Measurements from ENCODE around the gene SOX9.

SOX9 gene

GRCh38 chr17:72118335-72119076 is 2.3 kb upstream of the SOX9 start:
- Mint-ChIP-seq H3K4me3 (no peak overlapping the region), H3K27me3 (peaks cover 72% of the 10 kb centered on the region), H3K9me3 (no peaks in the 10 kb centered on the region), H3K36me3 (ENCODE audit: low read depth) (peaks cover 5% of the 10 kb centered on the region), H3K4me1 (peaks cover 13% of the 10 kb centered on the region), H3K27ac (no peak overlapping the region)
- ATAC-seq (no peak), DNase-seq (peak; percentile 34)

DNA sequence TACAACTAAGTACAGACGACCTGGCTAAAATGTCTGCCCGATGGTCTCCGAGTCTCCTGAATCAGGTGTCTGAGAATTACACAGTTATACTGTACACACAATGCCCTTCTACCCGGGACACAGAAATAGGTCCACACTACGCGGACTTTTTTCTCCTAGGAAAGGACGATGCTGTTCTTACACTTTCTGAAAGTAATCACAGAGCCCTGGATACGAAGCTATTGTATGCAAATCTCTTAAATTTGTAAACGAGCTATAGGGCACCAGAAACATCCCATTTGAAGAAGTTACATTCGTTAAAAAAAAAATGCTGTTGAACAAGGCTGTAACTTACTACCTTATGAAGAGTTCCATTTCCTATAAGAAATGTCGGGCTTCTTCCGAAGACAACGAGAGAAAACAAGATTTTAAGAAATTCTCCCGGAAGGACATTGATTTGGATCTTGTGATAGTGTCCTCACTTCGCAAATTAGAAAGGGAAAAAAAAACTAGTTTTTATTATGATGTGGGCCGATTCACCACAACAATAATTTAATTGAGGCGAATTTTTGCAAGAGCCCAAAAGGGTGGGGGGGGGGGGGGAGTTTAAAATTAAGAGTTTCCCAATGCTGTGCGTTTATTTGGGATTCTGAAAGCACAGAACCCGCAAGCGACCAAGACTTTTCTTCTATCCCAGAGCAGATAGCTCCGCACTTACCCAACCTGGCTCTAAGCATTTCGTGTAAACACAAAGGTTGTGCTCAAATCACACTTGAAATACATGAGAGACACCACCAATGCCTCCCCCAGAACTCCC is 1.5 kb upstream of the SOX9 start:
- peaks cover 15% of the 10 kb centered on the region for H3K4me1 Mint-ChIP-seq
- H3K27me3 Mint-ChIP-seq = peaks cover 73% of the 10 kb centered on the region
- peaks cover 7% of the 10 kb centered on the region for H3K36me3 Mint-ChIP-seq (ENCODE audit: low read depth)
- no peak for DNase-seq
- no peak overlapping the region for H3K27ac Mint-ChIP-seq
- peaks cover 4% of the 10 kb centered on the region for H3K9me3 Mint-ChIP-seq
- no peak overlapping the region for H3K4me3 Mint-ChIP-seq
- no peak for ATAC-seq

DNA sequence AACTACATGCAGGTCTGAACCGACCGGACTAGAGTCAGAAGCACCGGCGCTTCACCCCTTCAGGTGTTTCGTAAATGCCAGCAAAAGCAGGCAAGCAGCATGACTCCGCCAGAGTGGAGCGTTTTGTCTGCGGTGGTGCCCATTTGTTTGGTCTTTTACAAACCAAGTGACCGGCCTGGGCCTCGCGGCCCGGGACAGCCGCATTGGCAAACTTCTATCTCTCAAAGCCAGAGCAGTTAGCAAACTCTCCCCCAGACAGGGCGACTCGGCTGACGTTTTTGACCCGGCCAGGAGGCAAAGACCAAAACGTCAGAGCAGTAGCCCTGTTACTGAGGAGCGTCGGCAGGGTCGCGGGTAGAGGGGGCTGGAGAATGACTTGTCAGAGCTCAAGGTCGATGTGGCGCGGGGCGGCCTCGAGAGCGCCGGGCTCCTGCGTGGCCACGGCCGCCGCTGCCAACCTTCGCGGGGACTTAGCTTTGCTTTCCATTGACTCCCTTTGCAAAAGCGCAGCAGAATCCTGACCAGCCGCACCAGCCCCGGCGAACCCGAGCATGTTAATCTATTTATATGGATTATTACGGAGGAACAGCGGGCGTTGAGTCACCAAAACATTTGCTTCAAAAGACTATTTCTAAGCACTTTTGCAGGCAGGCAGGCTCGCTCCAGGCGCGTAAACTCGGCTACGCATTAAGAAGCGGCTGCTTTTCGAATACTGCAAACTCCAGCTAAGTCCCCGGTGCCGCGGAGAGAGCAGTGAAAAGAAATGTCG is 763 bp upstream of the SOX9 start:
- H3K4me3 Mint-ChIP-seq = no peak overlapping the region
- ATAC-seq (no peak), DNase-seq (no peak)
- peaks cover 78% of the 10 kb centered on the region for H3K27me3 Mint-ChIP-seq
- H3K4me1 Mint-ChIP-seq = peaks cover 15% of the 10 kb centered on the region
- peaks cover 8% of the 10 kb centered on the region for H3K36me3 Mint-ChIP-seq (ENCODE audit: low read depth)
- H3K27ac Mint-ChIP-seq = no peak overlapping the region
- peaks cover 6% of the 10 kb centered on the region for H3K9me3 Mint-ChIP-seq

DNA sequence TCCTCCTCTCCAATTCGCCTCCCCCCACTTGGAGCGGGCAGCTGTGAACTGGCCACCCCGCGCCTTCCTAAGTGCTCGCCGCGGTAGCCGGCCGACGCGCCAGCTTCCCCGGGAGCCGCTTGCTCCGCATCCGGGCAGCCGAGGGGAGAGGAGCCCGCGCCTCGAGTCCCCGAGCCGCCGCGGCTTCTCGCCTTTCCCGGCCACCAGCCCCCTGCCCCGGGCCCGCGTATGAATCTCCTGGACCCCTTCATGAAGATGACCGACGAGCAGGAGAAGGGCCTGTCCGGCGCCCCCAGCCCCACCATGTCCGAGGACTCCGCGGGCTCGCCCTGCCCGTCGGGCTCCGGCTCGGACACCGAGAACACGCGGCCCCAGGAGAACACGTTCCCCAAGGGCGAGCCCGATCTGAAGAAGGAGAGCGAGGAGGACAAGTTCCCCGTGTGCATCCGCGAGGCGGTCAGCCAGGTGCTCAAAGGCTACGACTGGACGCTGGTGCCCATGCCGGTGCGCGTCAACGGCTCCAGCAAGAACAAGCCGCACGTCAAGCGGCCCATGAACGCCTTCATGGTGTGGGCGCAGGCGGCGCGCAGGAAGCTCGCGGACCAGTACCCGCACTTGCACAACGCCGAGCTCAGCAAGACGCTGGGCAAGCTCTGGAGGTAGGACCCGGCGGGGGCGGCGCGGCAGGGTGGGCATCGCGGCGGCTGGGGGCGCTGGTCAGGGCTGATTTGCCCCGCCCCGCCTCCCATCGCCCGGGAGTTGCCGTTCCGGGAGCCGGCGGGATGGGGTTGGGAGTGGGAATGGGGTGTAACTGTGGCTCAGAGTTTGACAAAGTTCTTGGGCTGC is 567 bp downstream of the SOX9 start:
- no peak for DNase-seq
- H3K9me3 Mint-ChIP-seq = peaks cover 6% of the 10 kb centered on the region
- ATAC-seq = no peak
- no peak overlapping the region for H3K27ac Mint-ChIP-seq
- peaks cover 11% of the 10 kb centered on the region for H3K4me1 Mint-ChIP-seq
- H3K4me3 Mint-ChIP-seq = no peak overlapping the region
- H3K27me3 Mint-ChIP-seq = peaks cover 71% of the 10 kb centered on the region
- peaks cover 8% of the 10 kb centered on the region for H3K36me3 Mint-ChIP-seq (ENCODE audit: low read depth)

GRCh38 chr17:72122010-72122764 is 1.4 kb downstream of the SOX9 start:
- Mint-ChIP-seq H3K27ac (no peak overlapping the region), H3K9me3 (peaks cover 6% of the 10 kb centered on the region), H3K36me3 (ENCODE audit: low read depth) (peaks cover 8% of the 10 kb centered on the region), H3K4me1 (peaks cover 9% of the 10 kb centered on the region), H3K4me3 (no peak overlapping the region), H3K27me3 (peaks cover 66% of the 10 kb centered on the region)
- DNase-seq (no peak), ATAC-seq (no peak)

GRCh38 chr17:72122765-72123529 is 2.1 kb downstream of the SOX9 start:
- H3K4me3 Mint-ChIP-seq = no peak overlapping the region
- peaks cover 9% of the 10 kb centered on the region for H3K4me1 Mint-ChIP-seq
- ATAC-seq = no peak
- H3K36me3 Mint-ChIP-seq (ENCODE audit: low read depth) = peaks cover 8% of the 10 kb centered on the region
- H3K9me3 Mint-ChIP-seq = peaks cover 6% of the 10 kb centered on the region
- H3K27me3 Mint-ChIP-seq = peaks cover 66% of the 10 kb centered on the region
- H3K27ac Mint-ChIP-seq = no peak overlapping the region
- no peak for DNase-seq

GRCh38 chr17:72123530-72124437 is 3.0 kb downstream of the SOX9 start:
- Mint-ChIP-seq H3K4me3 (no peak overlapping the region), H3K27me3 (peaks cover 59% of the 10 kb centered on the region), H3K4me1 (peaks cover 7% of the 10 kb centered on the region), H3K9me3 (peaks cover 6% of the 10 kb centered on the region), H3K36me3 (ENCODE audit: low read depth) (peaks cover 6% of the 10 kb centered on the region), H3K27ac (peak overlapping the region; percentile 27)
- no peak for DNase-seq
- ATAC-seq = no peak

DNA sequence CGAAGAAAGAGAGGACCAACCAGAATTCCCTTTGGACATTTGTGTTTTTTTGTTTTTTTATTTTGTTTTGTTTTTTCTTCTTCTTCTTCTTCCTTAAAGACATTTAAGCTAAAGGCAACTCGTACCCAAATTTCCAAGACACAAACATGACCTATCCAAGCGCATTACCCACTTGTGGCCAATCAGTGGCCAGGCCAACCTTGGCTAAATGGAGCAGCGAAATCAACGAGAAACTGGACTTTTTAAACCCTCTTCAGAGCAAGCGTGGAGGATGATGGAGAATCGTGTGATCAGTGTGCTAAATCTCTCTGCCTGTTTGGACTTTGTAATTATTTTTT is 3.6 kb downstream of the SOX9 start:
- peaks cover 6% of the 10 kb centered on the region for H3K36me3 Mint-ChIP-seq (ENCODE audit: low read depth)
- no peak overlapping the region for H3K4me3 Mint-ChIP-seq
- H3K27ac Mint-ChIP-seq = no peak overlapping the region
- H3K9me3 Mint-ChIP-seq = peaks cover 6% of the 10 kb centered on the region
- peaks cover 53% of the 10 kb centered on the region for H3K27me3 Mint-ChIP-seq
- peaks cover 7% of the 10 kb centered on the region for H3K4me1 Mint-ChIP-seq
- ATAC-seq (no peak), DNase-seq (no peak)

DNA sequence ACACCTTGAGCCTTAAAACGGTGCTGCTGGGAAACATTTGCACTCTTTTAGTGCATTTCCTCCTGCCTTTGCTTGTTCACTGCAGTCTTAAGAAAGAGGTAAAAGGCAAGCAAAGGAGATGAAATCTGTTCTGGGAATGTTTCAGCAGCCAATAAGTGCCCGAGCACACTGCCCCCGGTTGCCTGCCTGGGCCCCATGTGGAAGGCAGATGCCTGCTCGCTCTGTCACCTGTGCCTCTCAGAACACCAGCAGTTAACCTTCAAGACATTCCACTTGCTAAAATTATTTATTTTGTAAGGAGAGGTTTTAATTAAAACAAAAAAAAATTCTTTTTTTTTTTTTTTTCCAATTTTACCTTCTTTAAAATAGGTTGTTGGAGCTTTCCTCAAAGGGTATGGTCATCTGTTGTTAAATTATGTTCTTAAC is 4.4 kb downstream of the SOX9 start:
- ATAC-seq (no peak), DNase-seq (no peak)
- H3K27ac Mint-ChIP-seq = no peak overlapping the region
- H3K4me1 Mint-ChIP-seq = peaks cover 7% of the 10 kb centered on the region
- H3K9me3 Mint-ChIP-seq = peaks cover 6% of the 10 kb centered on the region
- H3K27me3 Mint-ChIP-seq = peaks cover 46% of the 10 kb centered on the region
- H3K4me3 Mint-ChIP-seq = no peak overlapping the region
- H3K36me3 Mint-ChIP-seq (ENCODE audit: low read depth) = peaks cover 6% of the 10 kb centered on the region

GRCh38 chr17:72125742-72126141 is 4.9 kb downstream of the SOX9 start:
- Mint-ChIP-seq H3K36me3 (ENCODE audit: low read depth) (peaks cover 6% of the 10 kb centered on the region), H3K9me3 (peaks cover 6% of the 10 kb centered on the region), H3K27ac (no peak overlapping the region), H3K4me1 (peaks cover 7% of the 10 kb centered on the region), H3K27me3 (peaks cover 42% of the 10 kb centered on the region), H3K4me3 (no peak overlapping the region)
- no peak for ATAC-seq
- DNase-seq = no peak

- DNase-seq (no peak), ATAC-seq (no peak)
- peaks cover 35% of the 10 kb centered on the region for H3K27me3 Mint-ChIP-seq
- H3K4me1 Mint-ChIP-seq = peaks cover 4% of the 10 kb centered on the region
- H3K4me3 Mint-ChIP-seq = no peak overlapping the region
- peaks cover 6% of the 10 kb centered on the region for H3K36me3 Mint-ChIP-seq (ENCODE audit: low read depth)
- peaks cover 6% of the 10 kb centered on the region for H3K9me3 Mint-ChIP-seq
- no peak overlapping the region for H3K27ac Mint-ChIP-seq
These were observed 6.0 kb downstream of the SOX9 start for GRCh38 chr17:72126575-72127486.
